ENCODE measurements around the gene ARFIP2.
A peak's percentile ranks its signal among the peaks of the same experiment; 100 is the strongest.

Gene ARFIP2

DNA sequence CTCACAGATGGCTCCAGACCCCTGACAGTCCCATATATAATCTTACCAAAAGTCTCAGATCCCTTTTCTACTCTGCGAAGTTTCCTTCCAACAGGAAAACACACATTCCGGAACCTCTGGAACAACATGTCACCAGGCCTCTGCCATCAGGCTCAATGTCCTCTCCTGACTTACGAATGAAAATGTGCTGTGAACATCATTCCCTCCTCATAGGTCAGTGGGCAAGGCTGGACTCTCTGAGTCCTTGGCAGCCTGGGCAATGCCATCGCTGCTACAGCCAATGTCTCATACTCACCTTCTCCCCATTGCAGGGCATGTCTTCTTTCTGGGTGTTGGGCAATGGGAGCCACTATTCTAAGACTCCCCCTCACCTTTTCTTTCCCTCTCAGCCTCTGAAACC lies 38.7 kb downstream of the ARFIP2 start:
- no peak for DNase-seq

DNA sequence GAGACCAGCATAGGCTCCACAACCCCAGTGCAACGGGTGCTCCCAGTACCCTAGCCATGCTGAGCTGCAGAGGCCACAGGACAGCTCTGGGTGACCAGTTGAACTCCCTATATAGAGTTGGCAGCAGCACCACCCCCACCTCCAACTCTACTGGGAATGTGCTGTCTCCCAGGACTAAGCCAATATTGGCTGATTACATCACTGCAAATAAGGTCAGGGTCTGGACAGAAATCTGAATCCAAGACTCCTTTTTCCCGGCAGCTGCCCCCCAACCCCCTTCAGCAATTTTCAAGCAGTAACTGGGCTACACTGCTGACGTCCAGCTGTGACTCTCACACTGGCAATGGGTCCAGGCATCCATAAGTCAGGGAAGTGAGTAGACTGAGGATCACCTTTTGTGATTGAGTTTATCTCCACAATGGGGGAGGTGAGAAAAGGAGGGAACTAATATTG lies 40.2 kb downstream of the ARFIP2 start, which contains the start of gene HPX:
TSS of gene HPX (minus strand) at position 82 of the 453 bp plus-strand sequence. CDS start at position 58, 24 bp downstream.
- DNase-seq, result no peak

DNA sequence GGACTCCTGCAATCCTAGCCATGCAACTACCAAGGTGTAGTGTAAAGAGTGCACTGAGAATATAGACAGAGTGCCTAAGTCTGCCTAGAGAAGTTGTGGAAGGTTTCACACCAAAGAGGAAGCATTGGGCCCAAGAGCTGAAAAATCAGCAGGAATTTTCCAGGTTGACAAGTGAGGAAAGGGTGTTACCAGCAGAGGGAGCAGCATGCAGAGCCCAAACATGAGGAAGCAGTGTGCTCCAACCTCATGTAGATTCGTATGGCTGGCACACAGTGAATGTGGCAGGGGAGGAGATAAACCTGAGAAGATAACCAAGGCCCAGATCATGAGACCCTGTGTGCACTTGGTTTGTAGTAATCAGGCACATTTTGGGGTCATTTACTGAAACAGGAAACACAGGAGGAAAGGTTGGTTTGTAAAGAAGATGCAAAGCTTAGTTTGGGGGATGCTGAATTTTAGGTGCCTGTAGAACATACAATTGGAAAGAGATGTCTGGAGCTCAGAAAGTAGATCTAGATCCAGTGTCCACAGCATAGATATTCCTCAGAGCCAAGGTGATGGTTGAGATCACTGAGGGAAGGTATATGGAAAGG lies 42.1 kb downstream of the ARFIP2 start:
- DNase-seq, result peak in 1 of 5 experiments; percentile 48

DNA sequence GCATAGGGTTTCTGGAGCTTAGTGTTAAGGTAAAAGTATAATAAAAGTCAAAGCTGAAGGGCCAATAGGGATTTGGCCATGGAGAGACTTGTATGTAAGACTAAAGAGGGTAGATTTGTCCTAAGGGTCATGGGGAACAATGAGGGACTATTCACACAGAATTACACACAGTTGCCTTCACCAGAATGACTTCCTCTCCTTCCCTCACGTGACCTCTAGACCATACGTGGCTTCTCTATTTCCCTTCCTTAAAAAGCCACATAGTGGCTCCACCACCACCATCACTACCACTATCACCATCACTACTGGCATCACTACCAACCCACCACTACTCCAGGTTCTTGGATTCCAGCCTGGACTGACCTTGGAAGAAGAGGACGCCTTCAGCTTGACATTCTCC lies 43.1 kb downstream of the ARFIP2 start:
- peak in 1 of 5 experiments; percentile 79 for DNase-seq

DNA sequence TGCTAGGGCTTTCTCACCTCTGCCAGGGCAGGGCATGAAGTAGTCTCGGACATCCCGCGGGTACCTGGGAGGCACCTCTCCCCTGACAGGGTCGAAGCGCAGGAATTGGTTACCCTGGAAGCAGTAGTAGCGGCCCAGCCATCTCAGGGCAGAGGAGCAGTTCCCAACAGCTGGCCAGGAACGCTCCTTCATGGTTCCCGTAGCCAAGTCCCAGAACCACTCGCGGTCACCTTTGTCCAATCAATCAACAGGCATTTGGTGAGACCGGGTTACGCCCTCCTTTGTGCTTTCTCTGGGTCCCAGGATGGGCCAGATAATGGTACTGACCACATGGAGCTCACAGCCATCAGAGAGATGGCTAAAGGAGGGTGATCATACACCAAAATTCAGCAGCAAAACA lies 43.7 kb downstream of the ARFIP2 start:
- no peak for DNase-seq

DNA sequence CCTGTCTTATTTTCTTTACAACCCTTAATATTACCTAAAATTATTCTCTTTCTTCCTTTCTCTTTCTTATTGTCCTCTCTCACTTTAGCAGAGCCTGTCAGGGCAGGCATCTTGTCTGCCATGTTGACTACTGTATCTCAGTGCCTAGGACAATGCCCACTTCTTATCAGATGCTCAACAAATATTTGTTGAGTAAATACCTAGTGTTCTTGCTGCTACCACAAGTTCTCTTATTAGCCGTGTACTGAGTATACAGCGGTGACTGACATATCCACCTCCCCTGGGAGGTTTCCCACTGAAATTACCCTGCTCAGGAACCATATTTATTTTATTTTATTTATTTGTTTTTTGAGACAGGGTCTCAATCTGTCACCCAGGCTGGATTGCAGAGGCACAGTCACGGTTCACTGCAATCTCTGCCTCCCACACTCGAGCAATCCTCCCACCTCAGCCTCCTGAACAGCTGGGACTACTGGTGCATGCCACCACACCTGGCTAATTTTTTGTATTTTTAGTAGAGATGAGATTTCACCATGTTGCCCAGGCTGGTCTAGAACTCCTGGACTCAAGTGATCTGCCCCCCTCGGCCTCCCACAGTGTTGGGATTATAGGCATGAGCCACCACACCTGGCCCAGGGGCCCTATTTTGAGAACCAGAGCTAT lies 47.0 kb downstream of the ARFIP2 start:
- DNase-seq, result no peak

DNA sequence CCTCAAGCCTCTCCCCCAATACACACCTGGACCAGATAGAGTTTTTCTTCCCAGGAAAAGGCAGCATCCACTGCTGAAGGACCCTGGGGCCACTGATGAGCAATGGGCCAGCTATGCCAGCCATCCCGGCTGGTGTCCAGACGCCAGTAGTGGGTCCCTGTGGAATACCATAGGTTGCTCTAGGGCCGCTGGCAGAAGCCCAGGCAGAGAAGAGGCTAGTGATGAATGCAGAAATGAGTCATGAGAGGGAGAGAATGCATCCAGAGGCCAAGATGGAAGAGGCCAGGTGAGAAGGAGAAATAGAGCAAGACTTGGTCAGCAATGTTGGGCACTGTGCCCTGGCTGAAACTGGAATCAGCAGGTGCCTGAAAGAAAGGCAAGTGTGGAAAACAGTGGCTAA lies 49.3 kb downstream of the ARFIP2 start:
- DNase-seq, result no peak

DNA sequence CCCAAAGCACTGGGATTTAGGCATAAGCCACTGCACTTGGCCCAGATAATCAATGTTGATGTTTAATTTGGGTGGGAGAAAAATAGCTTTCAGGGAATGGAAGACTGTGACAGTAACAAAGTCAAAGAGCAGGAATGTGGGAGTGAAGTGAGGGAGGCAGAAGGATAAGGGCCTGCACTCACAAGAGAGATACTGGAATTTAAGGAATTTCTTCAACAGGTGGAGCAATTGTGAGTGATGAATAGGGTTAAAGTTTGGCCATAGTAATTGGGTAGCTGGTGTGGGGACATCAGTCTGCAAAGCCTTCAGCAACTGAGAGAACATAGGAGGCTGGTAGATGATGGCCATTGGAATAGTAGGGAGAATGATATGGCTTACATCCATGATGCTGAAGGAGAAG lies 53.6 kb downstream of the ARFIP2 start:
- DNase-seq, result no peak
